Measurements from ENCODE around the gene ENDOV. TPM values are rescaled to one million over a fixed set of nuclear protein-coding genes. Genes with fewer than 3 reads are reported as not detected.
"Not testable (repeated sequence)": the region's sequence is repeated elsewhere in the genome, so short reads cannot be mapped to it uniquely, and the experiment has no call there.

ENDOV gene
- total RNA-seq, 4 donors from 2014 or later: 9.1 to 14.7 (median 13.0) TPM

GRCh38 chr17:80406146-80406545 lies 8.8 kb upstream of the ENDOV start:
- H3K4me1 ChIP-seq: peaks cover 0 to 3% (median 0%) of the 10 kb centered on the region in 4 donors
- H3K9me3 ChIP-seq: no peaks in the 10 kb centered on the region
- H3K36me3 ChIP-seq: no peaks in the 10 kb centered on the region
- TF ChIP-seq POLR2A (IDR thresholded peaks at IDR 0.05; ENCODE audit: low read depth) (no peak), CTCF (IDR thresholded peaks at IDR 0.05) (no peak), EP300 (IDR thresholded peaks at IDR 0.05) (no peak), POLR2AphosphoS5 (IDR thresholded peaks at IDR 0.05) (no peak)
- no peak overlapping the region for H3K4me3 ChIP-seq
- intact Hi-C loops (cut with DNase I): no loop called here
- H3K27me3 ChIP-seq: no peaks in the 10 kb centered on the region
- no peak overlapping the region for H3K27ac ChIP-seq (replicated peaks in 1 of 4)
- 95% methylated on average over 8 of the region's 8 CpGs for WGBS
- DNase-seq (ENCODE audit: extremely low spot score): no peak

GRCh38 chr17:80407917-80408316 lies 7.0 kb upstream of the ENDOV start:
- H3K27ac ChIP-seq (replicated peaks in 1 of 4); DNase-seq (ENCODE audit: extremely low spot score); H3K36me3 ChIP-seq; H3K4me1 ChIP-seq; H3K27me3 ChIP-seq; H3K4me3 ChIP-seq; H3K9me3 ChIP-seq; intact Hi-C loops (cut with DNase I): not testable (repeated sequence)
- 75% methylated on average over 5 of the region's 5 CpGs for WGBS

GRCh38 chr17:80408872-80409271 lies 6.1 kb upstream of the ENDOV start:
- intact Hi-C loops (cut with DNase I): no loop called here
- DNase-seq (ENCODE audit: extremely low spot score): no peak
- peaks cover 3 to 11% (median 6%) of the 10 kb centered on the region in 4 donors for H3K4me1 ChIP-seq
- H3K9me3 ChIP-seq: no peaks in the 10 kb centered on the region
- no peak overlapping the region for H3K4me3 ChIP-seq
- 19% methylated on average over 6 of the region's 6 CpGs for WGBS
- TF ChIP-seq CTCF (IDR thresholded peaks at IDR 0.05) (no peak), POLR2AphosphoS5 (IDR thresholded peaks at IDR 0.05) (no peak)
- no peaks in the 10 kb centered on the region for H3K36me3 ChIP-seq
- H3K27me3 ChIP-seq: no peaks in the 10 kb centered on the region
- H3K27ac ChIP-seq (replicated peaks in 1 of 4): no peak overlapping the region

GRCh38 chr17:80409626-80410025 lies 5.3 kb upstream of the ENDOV start:
- peaks cover 10 to 18% (median 14%) of the 10 kb centered on the region in 4 donors for H3K4me1 ChIP-seq
- no peak for DNase-seq (ENCODE audit: extremely low spot score)
- no peak overlapping the region for H3K4me3 ChIP-seq
- TF ChIP-seq POLR2A (IDR thresholded peaks at IDR 0.05; ENCODE audit: low read depth) (no peak), EP300 (IDR thresholded peaks at IDR 0.05) (no peak), CTCF (IDR thresholded peaks at IDR 0.05) (no peak), POLR2AphosphoS5 (IDR thresholded peaks at IDR 0.05) (no peak)
- no peak overlapping the region for H3K27ac ChIP-seq (replicated peaks in 1 of 4)
- no peaks in the 10 kb centered on the region for H3K36me3 ChIP-seq
- no peaks in the 10 kb centered on the region for H3K9me3 ChIP-seq
- WGBS: 98% methylated on average over 12 of the region's 13 CpGs
- intact Hi-C loops (cut with DNase I): no loop called here
- no peaks in the 10 kb centered on the region for H3K27me3 ChIP-seq

- DNase-seq (ENCODE audit: extremely low spot score); H3K27me3 ChIP-seq; H3K9me3 ChIP-seq; H3K36me3 ChIP-seq; intact Hi-C loops (cut with DNase I); H3K27ac ChIP-seq (replicated peaks in 1 of 4); H3K4me3 ChIP-seq: not testable (repeated sequence)
- peaks cover 11 to 18% (median 16%) of the 10 kb centered on the region in 4 donors for H3K4me1 ChIP-seq
- 88% methylated on average over 14 of the region's 16 CpGs for WGBS
Observed at GRCh38 chr17:80410441-80411087, 4.4 kb upstream of the ENDOV start.
